AG04449 (cell line): ENCODE measurements around the gene TBC1D8.

Source experiments
- CTCF ChIA-PET: fragments of 350-600 bp; formaldehyde crosslinking; extraction: SDS; loops from one replicate; lab custom pipeline; 2021; ENCODE audit warnings: antibody characterized with exemption; lab: Yijun Ruan, JAX
- POLR2A ChIA-PET: fragments of 400-600, 350-600 bp; formaldehyde crosslinking; extraction: SDS; loops from one replicate; lab custom pipeline; 2020; ENCODE audit warnings: antibody characterized with exemption, inconsistent platforms; lab: Yijun Ruan, JAX
- DNase-seq: peaks from one replicate; pipeline ENCODE4 v3.0.0-alpha.2; 2010; ENCODE audit warnings: low read depth, low spot score
- H3K4me3 ChIP-seq: 2 replicates; pipeline ENCODE4 v1.5.1; 2011; ENCODE audit warnings: low read depth, mild to moderate bottlenecking, control low read depth, low read length
- CTCF ChIP-seq: IDR thresholded peaks from one replicate; pipeline ENCODE4 v1.5.1; 2011; ENCODE audit warnings: mild to moderate bottlenecking, moderate library complexity, low read length, control low read depth, inconsistent platforms; ENCODE audit not compliant: insufficient read depth; ENCODE audit errors: missing control alignments

TBC1D8 gene

GRCh38 chr2:101032084-101032776, 119.0 kb downstream of the TBC1D8 start:
- POLR2A ChIA-PET = no interaction called here
- CTCF ChIA-PET = interaction anchor here (1.0 to 4.4 kb wide), 6 partner anchors 15 to 302 kb away, joined by 3 to 19 read pairs (median 6); no protein-coding TSS in a partner anchor
- DNase-seq = no peak
- no peak overlapping the region for H3K4me3 ChIP-seq
- TF ChIP-seq CTCF = no peak

- ChIA-PET CTCF (interaction anchor here (1.1 to 4.4 kb wide), 4 partner anchors 12 to 301 kb away, joined by 3 to 19 read pairs (median 6); no protein-coding TSS in a partner anchor), POLR2A (no interaction called here)
- DNase-seq = no peak
- no peak overlapping the region for H3K4me3 ChIP-seq
- no peak for TF ChIP-seq CTCF
These were observed 120.2 kb downstream of the TBC1D8 start for GRCh38 chr2:101030866-101031554.

- ChIA-PET POLR2A (no interaction called here), CTCF (interaction anchor here (1.8 to 1.9 kb wide), 2 partner anchors 8 to 178 kb away, joined by 11 to 13 read pairs; no protein-coding TSS in a partner anchor)
- TF ChIP-seq CTCF = no peak
- DNase-seq = no peak
- H3K4me3 ChIP-seq = no peak overlapping the region
These were observed 123.3 kb downstream of the TBC1D8 start for GRCh38 chr2:101027852-101028251.

GRCh38 chr2:101026923-101027469, 124.2 kb downstream of the TBC1D8 start:
- ChIA-PET POLR2A (no interaction called here), CTCF (interaction anchor here (1.3 to 1.9 kb wide), 4 partner anchors 9 to 179 kb away, joined by 4 to 13 read pairs (median 10); no protein-coding TSS in a partner anchor)
- no peak for DNase-seq
- no peak for TF ChIP-seq CTCF
- no peak overlapping the region for H3K4me3 ChIP-seq

- no peak for DNase-seq
- ChIA-PET POLR2A (no interaction called here), CTCF (interaction anchor here (0.6 to 1.9 kb wide), 9 partner anchors 10 to 180 kb away, joined by 3 to 13 read pairs (median 4); no protein-coding TSS in a partner anchor)
- no peak for TF ChIP-seq CTCF
- H3K4me3 ChIP-seq = no peak overlapping the region
These were observed 124.9 kb downstream of the TBC1D8 start for GRCh38 chr2:101026253-101026701.
